BE2C (cell line): ENCODE results near the gene KRTAP12-2.
"Not testable (repeated sequence)": the region's sequence is repeated elsewhere in the genome, so short reads cannot be mapped to it uniquely, and the experiment has no call there.

Experiments used
- DNase-seq: peaks from one replicate; pipeline ENCODE4 v3.0.0-alpha.2; 2020
- H3K27me3 ChIP-seq: fragments of 250-450 bp; sonication (Bioruptor Pico); 2 replicates; pipeline ENCODE4 v1.5.1; 2020; ENCODE audit warnings: mild to moderate bottlenecking
- H3K36me3 ChIP-seq: fragments of 250-450 bp; sonication (Bioruptor Pico); 2 replicates; pipeline ENCODE4 v1.5.1; 2020; ENCODE audit warnings: mild to moderate bottlenecking
- H3K4me1 ChIP-seq: fragments of 250-450 bp; sonication (Bioruptor Pico); 2 replicates; pipeline ENCODE4 v1.5.1; 2020
- H3K4me3 ChIP-seq: 2 replicates; pipeline ENCODE4 v1.5.1; 2011; ENCODE audit warnings: low read depth, low read length
- H3K9me3 ChIP-seq: fragments of 250-450 bp; sonication (Bioruptor Pico); 2 replicates; pipeline ENCODE4 v1.5.1; 2020
- CTCF ChIP-seq: IDR thresholded peaks from 2 replicates; pipeline ENCODE4 v1.5.1; 2012; ENCODE audit warnings: mild to moderate bottlenecking, low read depth, low read length

Gene KRTAP12-2

DNA sequence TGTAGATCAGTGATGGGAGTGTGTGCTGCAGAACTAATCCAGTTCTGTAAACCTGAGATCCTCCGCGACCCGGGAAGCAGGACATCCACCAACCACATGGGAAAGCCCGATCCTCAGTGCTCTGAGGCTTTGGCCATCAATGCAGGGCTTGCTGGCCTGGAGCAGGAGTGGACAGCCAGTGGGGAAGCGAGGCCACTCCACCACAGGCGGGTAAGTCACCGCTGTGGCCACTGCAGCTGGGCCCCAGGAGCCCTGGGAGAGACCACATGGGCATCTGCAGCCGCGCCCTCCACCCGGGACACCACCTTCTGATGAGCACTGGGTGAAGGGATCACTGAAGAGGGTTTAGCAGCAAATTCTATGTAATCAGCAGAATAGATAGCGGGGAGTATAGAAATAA lies 14.4 kb upstream of the KRTAP12-2 start:
- H3K9me3 ChIP-seq = no peaks in the 10 kb centered on the region
- H3K4me3 ChIP-seq = no peak overlapping the region
- peaks cover 63% of the 10 kb centered on the region for H3K27me3 ChIP-seq
- H3K4me1 ChIP-seq = no peaks in the 10 kb centered on the region
- no peaks in the 10 kb centered on the region for H3K36me3 ChIP-seq
- DNase-seq = no peak
- no peak for TF ChIP-seq CTCF

DNA sequence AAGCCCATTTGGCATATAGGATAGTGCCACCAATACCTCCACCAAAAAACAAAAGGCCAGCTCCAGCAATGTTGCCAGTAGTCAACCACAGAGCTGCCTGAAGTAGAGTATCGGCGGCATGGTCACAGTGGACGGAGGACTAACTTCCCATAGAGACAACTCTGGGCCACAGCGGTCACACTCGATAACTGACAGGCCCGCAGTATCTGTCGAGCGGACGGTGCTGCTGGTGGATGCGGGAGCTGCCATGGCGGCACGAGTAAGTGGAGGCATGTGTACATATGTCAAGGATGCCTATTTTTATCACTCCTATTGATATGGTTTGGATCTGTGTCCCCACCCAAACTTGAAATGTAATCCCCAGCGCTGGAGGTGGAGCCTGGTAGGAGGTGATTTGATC lies 11.2 kb upstream of the KRTAP12-2 start:
- no peak for TF ChIP-seq CTCF
- H3K4me3 ChIP-seq = no peak overlapping the region
- DNase-seq = no peak
- no peaks in the 10 kb centered on the region for H3K9me3 ChIP-seq
- H3K4me1 ChIP-seq = no peaks in the 10 kb centered on the region
- no peaks in the 10 kb centered on the region for H3K36me3 ChIP-seq
- H3K27me3 ChIP-seq = peaks cover 45% of the 10 kb centered on the region

DNA sequence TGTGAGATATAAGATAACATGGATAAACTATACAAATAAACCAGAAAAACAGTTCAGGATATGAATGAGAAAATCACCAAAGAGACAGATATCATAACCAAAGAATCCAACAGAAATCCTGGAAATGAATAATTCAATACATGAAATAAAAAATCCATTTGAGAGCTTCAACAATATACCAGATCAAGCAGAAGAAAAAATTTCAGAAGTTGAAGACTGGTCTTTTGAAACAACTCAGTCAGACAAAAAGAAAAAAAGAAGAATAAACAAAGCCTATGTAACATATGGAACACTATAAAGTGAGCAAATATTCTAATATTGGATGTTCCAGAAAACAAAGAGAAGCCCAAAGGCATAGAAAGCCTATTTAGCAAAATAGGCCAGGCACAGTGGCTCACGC lies 5.2 kb upstream of the KRTAP12-2 start:
- no peak overlapping the region for H3K4me3 ChIP-seq
- H3K4me1 ChIP-seq = no peaks in the 10 kb centered on the region
- H3K36me3 ChIP-seq = no peaks in the 10 kb centered on the region
- DNase-seq = no peak
- H3K9me3 ChIP-seq = no peaks in the 10 kb centered on the region
- peaks cover 12% of the 10 kb centered on the region for H3K27me3 ChIP-seq
- TF ChIP-seq CTCF = no peak

DNA sequence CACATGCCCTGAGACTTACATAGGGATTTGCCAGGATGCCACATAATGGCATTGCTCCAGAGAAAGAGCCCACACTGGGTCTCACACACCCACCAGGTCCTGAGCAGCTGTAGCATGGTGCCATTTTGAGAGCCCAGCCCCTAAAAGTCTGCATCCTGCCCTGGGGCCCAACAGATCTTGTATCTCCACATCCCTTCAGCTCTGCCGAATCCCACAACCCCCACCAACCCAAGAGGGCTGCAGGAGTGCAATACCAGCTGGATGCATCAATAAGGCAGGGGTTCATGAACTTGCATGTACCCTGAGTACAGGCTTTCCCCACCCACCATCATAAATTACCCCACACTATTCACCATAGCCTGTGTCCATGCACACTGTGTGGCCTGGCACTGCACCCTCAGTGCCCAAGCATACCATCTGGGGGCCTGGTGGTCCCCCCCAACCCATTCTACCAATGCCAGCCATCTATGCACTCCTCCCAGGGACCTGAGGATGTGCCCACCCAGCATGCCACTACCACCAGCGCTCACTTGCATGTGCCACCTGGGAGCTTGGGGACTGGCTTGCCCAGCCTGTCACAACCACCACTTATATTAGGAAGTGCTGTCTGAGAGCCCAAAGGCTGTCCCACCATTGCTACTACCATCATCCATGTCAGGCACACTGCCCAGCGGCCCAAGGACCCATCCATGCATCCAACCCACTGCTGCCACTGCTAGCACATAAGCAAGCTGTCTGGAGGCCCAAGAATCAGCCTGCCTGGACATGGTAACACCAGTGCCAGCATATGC lies 4.1 kb upstream of the KRTAP12-2 start:
- Histone ChIP-seq H3K9me3 (no peaks in the 10 kb centered on the region), H3K27me3 (peaks cover 2% of the 10 kb centered on the region), H3K36me3 (no peaks in the 10 kb centered on the region), H3K4me1 (no peaks in the 10 kb centered on the region), H3K4me3 (no peak overlapping the region)
- no peak for DNase-seq
- TF ChIP-seq CTCF = no peak

DNA sequence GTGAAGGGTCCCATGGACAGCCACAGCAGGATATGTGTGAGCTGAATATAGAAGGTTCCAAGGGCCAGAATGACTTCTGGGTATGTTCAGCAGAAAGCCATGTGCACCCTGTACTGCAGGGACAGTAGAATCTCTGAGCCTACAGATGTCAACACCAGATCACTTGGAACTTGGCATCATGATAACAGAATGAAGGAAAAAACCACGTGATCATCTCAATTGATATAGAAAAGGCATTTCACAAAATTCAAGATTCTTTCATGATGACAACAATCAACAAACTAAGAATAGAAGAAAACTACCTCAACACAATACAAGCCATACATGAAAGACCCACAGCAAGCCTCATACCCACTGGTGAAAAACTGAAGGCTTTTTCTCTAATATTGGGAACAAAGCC lies 885 bp upstream of the KRTAP12-2 start:
- no peaks in the 10 kb centered on the region for H3K9me3 ChIP-seq
- H3K4me3 ChIP-seq = no peak overlapping the region
- DNase-seq = no peak
- no peaks in the 10 kb centered on the region for H3K36me3 ChIP-seq
- H3K27me3 ChIP-seq = no peaks in the 10 kb centered on the region
- H3K4me1 ChIP-seq = no peaks in the 10 kb centered on the region
- TF ChIP-seq CTCF = no peak

DNA sequence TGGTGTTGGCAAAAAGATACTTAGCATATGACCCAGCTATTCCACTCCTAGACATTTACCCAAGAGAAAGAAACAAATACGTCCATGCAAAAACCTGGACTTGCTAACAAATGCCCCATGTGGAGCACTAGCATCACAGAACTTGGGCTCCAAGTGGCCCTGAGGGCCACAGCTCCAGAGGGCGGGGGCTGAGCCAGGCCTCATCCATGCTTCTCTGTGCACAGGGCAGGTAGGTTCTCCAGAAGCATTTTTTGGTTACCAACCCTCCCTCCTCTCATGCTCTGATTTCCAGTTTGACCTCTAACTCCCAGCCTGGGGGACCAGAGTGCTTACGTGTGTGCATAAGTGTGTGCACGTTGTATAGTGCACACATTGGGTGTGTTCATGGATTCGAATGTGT lies 2.0 kb downstream of the KRTAP12-2 start:
- Histone ChIP-seq H3K27me3 (peaks cover 4% of the 10 kb centered on the region; the same call in 1 of the 2 replicates), H3K9me3 (no peaks in the 10 kb centered on the region), H3K4me3 (no peak overlapping the region), H3K4me1 (no peaks in the 10 kb centered on the region), H3K36me3 (no peaks in the 10 kb centered on the region)
- TF ChIP-seq CTCF = no peak
- DNase-seq = no peak

- not testable (repeated sequence) for H3K4me3 ChIP-seq, H3K36me3 ChIP-seq, H3K9me3 ChIP-seq, DNase-seq, H3K4me1 ChIP-seq
- peaks cover 11% of the 10 kb centered on the region; the same call in 1 of the 2 replicates for H3K27me3 ChIP-seq
Observed at GRCh38 chr21:44661567-44661966, 5.2 kb downstream of the KRTAP12-2 start.
